Measurements from ENCODE around the gene TBC1D5.

Gene TBC1D5

GRCh38 chr3:17333893-17334292 is 408.5 kb downstream of the TBC1D5 start:
- no peak overlapping the region for H3K4me2 ChIP-seq (ENCODE audit: low read length)
- H3K27me3 ChIP-seq (ENCODE audit: control insufficient read depth, low read length), result no peaks in the 10 kb centered on the region
- no peaks in the 10 kb centered on the region for H3F3A ChIP-seq (ENCODE audit: control insufficient read depth, insufficient read depth)
- TF ChIP-seq CTCF (IDR thresholded peaks at IDR 0.05; ENCODE audit: low read depth, low read length, poor library complexity, severe bottlenecking) (no peak), EZH2phosphoT487 (IDR thresholded peaks at IDR 0.05; ENCODE audit: borderline replicate concordance, low read length) (no peak)
- no peaks in the 10 kb centered on the region for H3K36me3 ChIP-seq (ENCODE audit: control insufficient read depth, low read length)
- no peaks in the 10 kb centered on the region for H3K79me2 ChIP-seq (ENCODE audit: control insufficient read depth, low read length)
- no peaks in the 10 kb centered on the region for H3K9me2 ChIP-seq (replicated peaks; ENCODE audit: control insufficient read depth, low read length)
- H3K4me3 ChIP-seq (ENCODE audit: low read length), result no peak overlapping the region
- H4K20me1 ChIP-seq (ENCODE audit: control insufficient read depth, insufficient read depth, low read depth, low read length), result no peaks in the 10 kb centered on the region
- H3K27ac ChIP-seq (ENCODE audit: low read depth, low read length), result no peak overlapping the region
- H3K9me3 ChIP-seq (ENCODE audit: control insufficient read depth, insufficient read depth, low read length), result no peaks in the 10 kb centered on the region
- H3K4me1 ChIP-seq (ENCODE audit: control insufficient read depth, low read length), result no peaks in the 10 kb centered on the region

- TF ChIP-seq CTCF (IDR thresholded peaks at IDR 0.05; ENCODE audit: low read depth, low read length, poor library complexity, severe bottlenecking) (no peak), EZH2phosphoT487 (IDR thresholded peaks at IDR 0.05; ENCODE audit: borderline replicate concordance, low read length) (no peak)
- Histone ChIP-seq H3K9me2 (replicated peaks; ENCODE audit: control insufficient read depth, low read length) (no peaks in the 10 kb centered on the region), H3K79me2 (ENCODE audit: control insufficient read depth, low read length) (no peaks in the 10 kb centered on the region)
Observed at GRCh38 chr3:17333446-17333845, 409.0 kb downstream of the TBC1D5 start.

GRCh38 chr3:17330660-17331059 is 411.8 kb downstream of the TBC1D5 start:
- Histone ChIP-seq H4K20me1 (ENCODE audit: control insufficient read depth, insufficient read depth, low read depth, low read length) (no peaks in the 10 kb centered on the region), H3K4me1 (ENCODE audit: control insufficient read depth, low read length) (no peaks in the 10 kb centered on the region), H3K79me2 (ENCODE audit: control insufficient read depth, low read length) (no peaks in the 10 kb centered on the region), H3K27me3 (ENCODE audit: control insufficient read depth, low read length) (no peaks in the 10 kb centered on the region), H3K36me3 (ENCODE audit: control insufficient read depth, low read length) (no peaks in the 10 kb centered on the region), H3K9me2 (replicated peaks; ENCODE audit: control insufficient read depth, low read length) (no peaks in the 10 kb centered on the region), H3K4me2 (ENCODE audit: low read length) (no peak overlapping the region), H3F3A (ENCODE audit: control insufficient read depth, insufficient read depth) (no peaks in the 10 kb centered on the region), H3K4me3 (ENCODE audit: low read length) (no peak overlapping the region), H3K27ac (ENCODE audit: low read depth, low read length) (no peak overlapping the region), H3K9me3 (ENCODE audit: control insufficient read depth, insufficient read depth, low read length) (no peaks in the 10 kb centered on the region)
- no peak for TF ChIP-seq EZH2phosphoT487 (IDR thresholded peaks at IDR 0.05; ENCODE audit: borderline replicate concordance, low read length)
- TF ChIP-seq CTCF (IDR thresholded peaks at IDR 0.05; ENCODE audit: low read depth, low read length, poor library complexity, severe bottlenecking), result no peak

More at GRCh38 chr3:17333446-17333845, 409.0 kb downstream of the TBC1D5 start:
- Histone ChIP-seq H3F3A (ENCODE audit: control insufficient read depth, insufficient read depth) (no peaks in the 10 kb centered on the region), H3K4me1 (ENCODE audit: control insufficient read depth, low read length) (no peaks in the 10 kb centered on the region), H3K27ac (ENCODE audit: low read depth, low read length) (no peak overlapping the region), H3K4me3 (ENCODE audit: low read length) (no peak overlapping the region), H3K36me3 (ENCODE audit: control insufficient read depth, low read length) (no peaks in the 10 kb centered on the region), H3K9me3 (ENCODE audit: control insufficient read depth, insufficient read depth, low read length) (no peaks in the 10 kb centered on the region), H4K20me1 (ENCODE audit: control insufficient read depth, insufficient read depth, low read depth, low read length) (no peaks in the 10 kb centered on the region), H3K4me2 (ENCODE audit: low read length) (no peak overlapping the region), H3K27me3 (ENCODE audit: control insufficient read depth, low read length) (no peaks in the 10 kb centered on the region)

- Histone ChIP-seq H3K9me2 (replicated peaks; ENCODE audit: control insufficient read depth, low read length) (no peaks in the 10 kb centered on the region), H3K27me3 (ENCODE audit: control insufficient read depth, low read length) (no peaks in the 10 kb centered on the region), H4K20me1 (ENCODE audit: control insufficient read depth, insufficient read depth, low read depth, low read length) (no peaks in the 10 kb centered on the region), H3F3A (ENCODE audit: control insufficient read depth, insufficient read depth) (no peaks in the 10 kb centered on the region), H3K9me3 (ENCODE audit: control insufficient read depth, insufficient read depth, low read length) (no peaks in the 10 kb centered on the region), H3K4me2 (ENCODE audit: low read length) (no peak overlapping the region), H3K27ac (ENCODE audit: low read depth, low read length) (no peak overlapping the region), H3K36me3 (ENCODE audit: control insufficient read depth, low read length) (no peaks in the 10 kb centered on the region), H3K79me2 (ENCODE audit: control insufficient read depth, low read length) (no peaks in the 10 kb centered on the region), H3K4me3 (ENCODE audit: low read length) (no peak overlapping the region), H3K4me1 (ENCODE audit: control insufficient read depth, low read length) (no peaks in the 10 kb centered on the region)
- TF ChIP-seq EZH2phosphoT487 (IDR thresholded peaks at IDR 0.05; ENCODE audit: borderline replicate concordance, low read length), result no peak
- no peak for TF ChIP-seq CTCF (IDR thresholded peaks at IDR 0.05; ENCODE audit: low read depth, low read length, poor library complexity, severe bottlenecking)
Observed at GRCh38 chr3:17329927-17330326, 412.5 kb downstream of the TBC1D5 start.
